ENCODE data around the gene ARMH3.

Gene ARMH3

DNA sequence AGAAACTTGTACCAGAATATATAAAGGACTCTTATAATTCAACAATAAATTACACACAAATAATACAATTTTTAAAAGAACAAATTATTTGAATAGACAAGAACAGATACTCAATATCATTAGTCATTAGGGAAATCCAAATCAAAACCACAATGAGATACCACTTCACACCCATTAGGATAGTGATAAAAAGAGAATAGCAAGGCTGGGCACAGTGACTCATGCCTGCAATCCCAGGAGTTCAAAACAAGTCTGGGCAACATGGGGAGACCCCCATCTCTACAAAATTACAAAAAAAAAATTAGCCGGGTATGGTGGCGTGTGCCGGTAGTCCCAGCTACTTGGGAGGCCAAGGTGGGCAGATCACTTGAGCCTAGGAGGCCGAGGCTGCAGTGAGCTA lies 160.2 kb downstream of the ARMH3 start:
- DNase-seq (ENCODE audit: low spot score) = no peak

DNA sequence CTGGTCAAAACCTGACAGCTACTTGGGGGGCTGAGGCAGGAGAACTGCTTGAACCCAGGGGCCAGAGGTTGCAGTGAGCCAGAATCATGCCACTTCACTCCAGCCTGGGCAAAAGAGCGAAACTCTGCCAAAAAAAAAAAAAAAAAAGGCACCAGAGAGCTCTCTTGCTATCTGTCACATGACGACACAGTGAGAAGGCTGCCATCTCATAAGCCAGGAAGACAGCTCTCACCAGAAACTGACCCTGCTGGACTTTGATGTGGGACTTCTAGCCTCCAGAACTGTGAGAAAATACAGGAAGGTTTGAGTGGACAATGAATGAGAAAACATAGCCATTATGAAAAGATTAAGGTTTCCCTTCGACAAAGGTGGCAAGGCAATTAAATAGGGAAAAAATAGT lies 161.2 kb downstream of the ARMH3 start:
- no peak for DNase-seq (ENCODE audit: low spot score)

DNA sequence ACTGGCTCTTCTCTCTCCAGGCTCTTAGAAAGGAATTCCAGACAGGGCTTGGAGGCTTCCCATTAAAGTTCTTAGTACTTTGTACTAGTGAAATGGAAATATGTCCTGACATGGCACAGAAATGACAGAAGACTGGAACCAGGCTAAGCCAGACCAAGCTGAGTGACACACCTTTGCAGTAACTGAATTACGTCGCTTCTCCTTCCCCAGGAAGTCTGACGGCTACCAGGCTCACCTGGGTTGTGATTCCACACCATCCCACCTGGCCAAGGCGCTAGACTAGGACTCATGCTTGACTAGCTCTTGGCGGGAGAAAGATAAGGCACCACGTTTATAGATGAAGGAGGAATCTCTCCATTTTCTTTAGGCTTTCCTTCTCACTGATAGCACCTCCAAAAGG lies 161.7 kb downstream of the ARMH3 start:
- DNase-seq (ENCODE audit: low spot score) = no peak

DNA sequence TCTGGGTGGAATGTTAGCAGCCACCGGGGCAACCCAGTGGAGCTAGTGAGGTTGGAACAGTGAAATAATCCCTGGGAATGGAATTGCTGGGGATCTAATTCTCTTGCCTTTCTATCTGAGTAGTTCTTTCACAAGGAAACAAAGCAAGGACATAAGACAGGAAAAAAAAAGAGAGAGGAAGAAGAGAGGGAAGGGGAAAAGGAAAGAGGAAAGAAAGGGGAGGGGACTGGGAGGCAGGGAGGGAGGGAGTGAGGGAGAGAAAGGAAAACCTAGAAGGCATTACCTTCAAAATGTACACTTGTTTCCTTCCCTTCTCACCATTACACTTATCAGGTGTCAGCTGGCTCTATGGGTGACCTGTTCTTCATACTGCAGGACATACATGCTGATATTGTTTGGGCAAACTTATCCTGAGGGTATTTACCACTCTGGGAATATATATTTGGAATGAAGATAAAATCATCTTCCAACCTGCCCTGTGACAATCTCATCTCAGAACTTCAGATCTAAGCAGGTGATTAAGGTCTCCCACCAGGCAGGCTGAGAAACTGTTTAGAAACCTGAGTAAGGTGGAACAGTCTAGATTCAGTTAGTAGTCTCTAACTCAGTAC lies 162.4 kb downstream of the ARMH3 start:
- no peak for DNase-seq (ENCODE audit: low spot score)

DNA sequence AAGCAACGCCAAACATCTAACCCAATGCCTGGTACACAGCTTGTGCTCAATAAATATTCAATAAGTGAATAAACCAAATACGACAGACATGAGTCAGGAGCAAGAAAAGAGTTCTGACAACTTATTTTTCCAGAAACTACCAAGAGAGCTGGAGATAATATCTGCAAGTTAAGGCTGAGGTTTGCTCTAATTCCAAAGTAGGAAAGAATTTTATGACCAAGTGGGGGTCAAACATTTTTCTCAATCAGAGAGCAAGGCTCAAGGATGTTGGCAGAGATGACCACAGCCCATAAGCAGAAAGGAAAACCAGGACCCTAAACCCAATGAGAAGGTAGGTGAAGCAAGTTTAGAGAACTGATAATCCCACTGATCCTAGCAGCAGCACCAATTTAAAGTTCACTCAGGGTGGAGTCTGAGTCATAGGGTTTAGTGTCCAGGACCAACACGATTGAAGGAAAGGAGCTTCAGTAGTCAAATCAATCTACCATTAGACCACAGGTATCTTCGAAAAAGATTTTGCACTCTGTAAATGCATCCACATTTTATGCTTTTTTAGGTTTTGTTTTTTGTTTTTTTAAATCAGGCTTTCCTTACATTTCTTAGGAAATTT lies 163.1 kb downstream of the ARMH3 start:
- no peak for DNase-seq (ENCODE audit: low spot score)

DNA sequence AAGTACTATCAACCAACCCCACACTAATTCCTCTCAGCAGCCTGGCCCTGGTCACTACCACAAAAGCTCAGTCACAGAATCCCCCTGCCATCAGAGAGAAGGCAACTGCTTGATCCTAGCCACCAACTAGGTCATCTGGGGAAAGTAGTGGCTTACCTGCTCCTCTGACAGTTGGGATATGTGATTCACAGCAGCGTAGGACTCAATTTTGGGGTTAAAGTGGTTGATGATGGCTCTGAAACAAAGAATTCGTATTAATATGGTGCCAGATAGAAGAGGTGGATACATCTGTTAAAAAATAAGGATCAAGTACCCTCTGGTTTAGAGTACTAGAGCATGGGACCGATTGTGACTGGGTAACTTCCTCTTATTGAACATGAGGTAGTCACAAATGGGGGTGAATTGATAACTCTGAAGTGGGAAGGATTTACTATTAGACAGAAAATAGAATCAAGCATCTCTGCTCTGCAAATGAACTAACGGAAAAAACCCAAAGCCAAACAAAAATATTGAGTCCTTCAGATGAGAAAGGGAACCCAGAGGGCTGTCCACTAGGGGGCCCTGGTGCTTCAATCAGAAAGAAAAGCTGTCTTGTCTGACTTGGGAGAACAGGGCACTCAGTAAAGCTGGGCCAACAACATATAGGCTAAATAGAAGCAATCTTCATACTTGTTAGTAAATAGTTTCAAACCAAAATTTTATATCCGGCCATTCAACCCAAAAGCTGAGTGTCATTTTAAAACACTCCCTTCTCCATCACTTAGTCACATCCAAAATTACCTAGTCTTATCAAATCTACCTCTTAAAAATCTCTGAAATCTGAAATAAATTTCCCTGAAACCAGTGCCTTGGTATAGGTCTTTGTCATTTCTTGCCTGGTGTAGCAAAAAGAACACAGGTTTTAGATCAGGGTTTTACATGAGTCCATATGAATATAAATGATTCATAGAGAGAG lies 166.4 kb downstream of the ARMH3 start:
- DNase-seq (ENCODE audit: low spot score) = peak; percentile 87

DNA sequence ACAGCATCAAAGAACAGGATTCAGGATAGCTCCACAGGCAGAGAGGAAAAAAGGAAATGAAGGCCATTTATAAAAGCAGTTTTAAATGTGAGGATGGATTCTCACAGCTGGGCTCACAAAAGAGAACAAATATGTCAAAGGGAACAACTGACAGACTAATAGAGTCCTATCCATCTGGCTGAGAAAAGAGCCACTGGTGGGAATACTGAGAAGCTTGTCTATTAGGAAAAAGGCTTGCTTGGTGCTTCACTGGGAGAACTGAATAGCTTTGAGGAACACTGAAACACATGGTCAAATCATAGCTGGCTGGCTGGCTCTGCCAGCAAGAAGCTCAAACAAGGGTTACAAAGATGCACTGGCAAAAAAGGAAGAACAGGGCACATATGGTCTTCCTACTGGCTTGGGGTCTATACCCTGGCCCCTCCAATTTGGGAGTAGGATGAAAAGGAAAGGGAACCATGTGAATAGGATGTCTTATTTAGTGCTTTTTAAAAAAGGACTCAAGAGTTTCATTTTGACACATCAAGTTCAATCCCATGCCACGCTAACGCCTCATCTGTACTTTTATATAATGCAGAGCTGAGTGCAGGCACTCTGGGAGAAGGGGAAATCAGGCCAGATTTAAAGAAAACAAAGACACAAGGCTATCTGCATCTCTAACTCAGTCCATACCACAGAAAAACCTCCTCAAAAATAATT lies 167.6 kb downstream of the ARMH3 start:
- DNase-seq (ENCODE audit: low spot score) = no peak

DNA sequence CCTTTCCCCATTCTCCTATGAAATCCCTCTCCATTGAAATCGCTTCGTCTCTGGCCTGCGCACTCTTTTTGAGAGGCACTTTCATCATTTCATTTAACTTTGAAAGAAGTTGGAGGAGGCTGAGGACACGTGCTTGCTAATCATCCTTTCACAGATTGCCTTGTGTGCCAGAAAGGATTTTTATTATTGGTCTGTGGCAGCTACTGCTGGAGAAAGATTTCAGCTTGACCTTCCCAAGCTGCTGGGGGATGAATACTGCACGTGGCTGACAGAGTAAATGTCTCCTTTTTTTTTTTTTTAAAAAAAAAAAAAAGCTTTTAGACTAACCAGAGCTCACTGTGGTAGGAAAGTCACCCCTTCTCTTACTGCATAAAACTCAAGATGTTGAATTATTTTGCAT lies 168.2 kb downstream of the ARMH3 start:
- no peak for DNase-seq (ENCODE audit: low spot score)

DNA sequence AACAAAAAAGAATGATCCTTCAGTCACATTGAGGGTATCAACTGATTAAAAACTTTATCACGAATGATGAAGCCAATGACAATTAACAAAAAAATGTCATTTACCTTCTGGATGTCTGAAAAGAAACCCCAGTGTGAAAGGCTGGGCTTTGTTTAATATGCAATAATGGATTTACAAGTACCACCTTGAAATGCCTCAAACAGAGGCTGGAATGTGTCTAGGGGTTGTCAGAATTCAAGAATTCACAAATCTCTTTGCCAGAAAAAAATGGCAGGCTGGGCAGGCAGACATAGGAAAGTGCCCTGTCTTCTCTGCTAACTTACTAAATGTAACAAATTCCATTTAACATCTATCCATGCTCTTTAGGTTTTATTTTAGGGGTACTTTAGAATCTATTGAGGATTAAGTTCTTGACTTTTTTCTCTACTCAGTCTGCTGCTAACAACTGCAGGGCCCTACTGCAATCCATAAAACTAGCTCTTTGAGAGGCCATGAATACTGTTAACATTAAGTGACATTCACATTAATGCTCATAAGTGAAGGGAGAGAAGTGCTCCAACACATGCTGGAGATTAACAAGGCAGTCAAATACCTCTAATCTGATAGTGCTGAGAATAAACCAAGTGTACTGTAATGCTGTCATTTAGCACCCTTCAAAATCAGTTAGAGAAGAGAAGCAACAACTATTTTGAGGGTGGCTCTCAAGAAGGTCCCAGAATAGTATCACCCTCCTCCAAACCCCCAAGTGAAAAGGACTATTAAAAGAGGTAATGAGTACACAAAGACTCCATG lies 169.3 kb downstream of the ARMH3 start:
- DNase-seq (ENCODE audit: low spot score) = no peak

DNA sequence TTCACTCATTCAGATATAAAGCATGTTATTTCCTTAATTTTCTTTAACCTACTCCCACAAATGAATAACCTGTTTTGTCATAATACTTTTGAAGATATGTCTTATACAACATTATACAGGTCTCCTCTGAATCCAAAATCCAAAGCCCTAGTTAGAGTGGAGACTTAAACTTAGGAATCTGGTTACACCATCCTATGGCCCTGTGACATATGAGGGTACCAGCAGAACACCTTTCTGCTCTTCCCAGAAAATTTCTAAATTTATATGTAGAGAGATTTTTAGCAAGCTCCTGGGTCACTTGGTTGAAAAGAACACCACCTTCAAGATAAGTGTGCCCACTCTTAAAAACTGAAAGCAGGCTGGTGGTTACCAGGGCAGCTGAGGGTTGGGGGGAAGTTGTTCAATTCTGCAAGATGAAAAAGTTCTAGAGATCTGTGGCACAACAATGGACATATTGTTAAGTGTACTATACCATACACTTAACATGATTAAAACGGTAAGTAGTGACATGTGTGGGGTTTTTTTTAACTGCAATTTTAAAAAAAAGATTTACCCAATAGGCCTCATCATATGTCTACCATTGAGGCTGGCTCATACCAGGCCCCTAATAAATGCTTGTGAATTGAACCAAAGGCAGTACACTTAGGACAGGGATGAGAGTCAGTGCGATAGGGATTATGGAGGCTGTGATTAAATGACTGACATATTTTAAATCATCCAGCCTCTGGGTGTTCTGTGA lies 174.8 kb downstream of the ARMH3 start:
- no peak for DNase-seq (ENCODE audit: low spot score)

DNA sequence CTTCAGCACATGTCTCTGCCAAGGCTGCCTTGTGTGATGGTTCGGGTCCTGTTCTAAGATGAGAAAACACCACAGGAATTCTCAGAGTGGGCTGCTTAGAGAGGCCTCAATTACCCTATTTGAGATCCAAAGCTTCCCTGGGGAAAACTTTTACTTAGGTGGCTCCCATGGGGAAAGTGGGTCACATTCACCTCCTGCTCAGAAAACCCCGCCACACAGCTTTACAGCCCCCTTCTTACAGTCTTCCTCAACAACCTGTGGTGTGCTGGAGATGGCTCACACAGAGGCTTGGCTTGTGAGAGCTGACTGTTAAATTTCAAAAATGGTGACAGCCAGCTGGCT lies 175.8 kb downstream of the ARMH3 start:
- DNase-seq (ENCODE audit: low spot score) = no peak

DNA sequence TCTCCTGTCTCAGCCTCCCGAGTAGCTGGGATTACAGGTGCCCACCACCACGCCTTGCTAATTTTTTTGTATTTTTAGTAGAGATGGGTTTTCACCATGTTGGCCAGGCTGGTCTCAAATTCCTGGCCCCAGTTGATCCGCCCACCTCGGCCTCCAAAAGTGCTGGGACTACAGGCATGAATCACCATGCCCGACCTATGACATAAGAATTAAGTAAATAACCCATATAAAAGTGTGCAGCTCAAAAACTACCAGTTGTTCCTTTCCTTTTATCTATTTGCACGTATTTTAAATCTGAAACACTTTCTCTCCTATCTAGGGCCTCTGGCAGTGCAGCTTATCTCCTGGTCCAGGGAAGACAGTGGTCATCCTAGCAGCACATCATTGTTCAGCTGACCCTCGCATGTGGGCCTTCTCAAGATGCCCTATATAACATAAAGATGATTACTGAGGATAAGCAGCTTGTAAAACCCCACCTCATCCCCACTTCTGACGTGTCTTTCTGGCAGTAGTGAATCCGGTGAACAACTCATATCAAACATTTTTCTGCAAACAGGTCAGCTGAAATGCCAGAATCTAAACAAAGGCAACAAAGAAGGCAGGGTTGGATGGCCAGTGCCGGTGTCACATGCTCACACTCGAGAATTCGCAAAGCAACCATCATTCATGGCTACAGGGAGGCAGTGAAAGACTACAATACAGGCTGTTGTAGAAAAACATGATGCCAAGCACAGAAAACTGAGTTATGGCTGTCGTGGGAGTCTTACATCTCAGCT lies 176.3 kb downstream of the ARMH3 start:
- no peak for DNase-seq (ENCODE audit: low spot score)

DNA sequence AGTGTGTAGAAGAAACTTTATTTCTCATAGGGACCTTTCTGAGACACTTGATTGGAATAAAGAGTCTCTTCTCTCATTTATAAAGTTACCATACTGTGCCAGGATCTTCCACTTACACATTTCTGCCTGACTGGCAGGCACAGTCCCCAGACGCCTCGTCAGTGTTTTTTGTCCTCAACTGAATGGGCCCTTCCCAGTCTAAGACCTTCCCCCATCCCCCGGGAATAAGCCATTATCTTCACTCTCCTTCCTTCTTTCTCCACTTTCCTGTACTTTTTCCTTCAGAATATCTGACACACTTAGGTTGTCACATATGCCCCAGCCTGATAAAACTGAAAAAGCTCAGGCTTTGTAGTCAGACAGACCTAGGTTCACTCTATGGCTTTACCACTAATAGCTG lies 177.1 kb downstream of the ARMH3 start:
- no peak for DNase-seq (ENCODE audit: low spot score)

DNA sequence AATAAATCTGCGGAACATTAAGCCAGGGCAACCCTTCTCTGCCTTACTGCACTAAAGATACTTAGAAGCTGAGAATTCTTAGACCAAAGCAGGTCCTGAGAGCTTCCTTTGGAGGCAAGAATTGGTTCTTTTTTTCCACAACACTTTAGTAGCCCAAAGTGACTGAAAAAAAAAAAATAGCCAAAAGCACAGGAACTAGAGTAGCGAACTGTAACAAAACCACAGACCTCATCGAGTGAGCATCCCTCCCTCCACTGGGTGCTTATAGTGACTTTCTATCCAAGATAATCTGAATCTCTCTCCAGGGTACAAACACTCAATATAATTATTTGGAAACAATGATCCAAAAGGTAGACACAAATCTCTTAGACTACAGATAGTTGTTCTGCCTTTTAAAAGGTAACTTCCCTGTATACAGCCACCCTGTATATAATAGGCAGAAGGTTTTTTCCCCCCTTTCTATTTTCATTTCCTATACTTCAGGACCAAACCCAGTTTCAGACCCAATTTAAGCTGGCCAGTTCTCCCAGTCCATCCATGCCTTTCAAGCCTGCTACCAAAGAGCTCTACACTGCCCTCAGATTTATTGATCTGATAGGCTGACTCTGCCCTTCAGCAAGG lies 180.8 kb downstream of the ARMH3 start:
- DNase-seq (ENCODE audit: low spot score) = no peak

DNA sequence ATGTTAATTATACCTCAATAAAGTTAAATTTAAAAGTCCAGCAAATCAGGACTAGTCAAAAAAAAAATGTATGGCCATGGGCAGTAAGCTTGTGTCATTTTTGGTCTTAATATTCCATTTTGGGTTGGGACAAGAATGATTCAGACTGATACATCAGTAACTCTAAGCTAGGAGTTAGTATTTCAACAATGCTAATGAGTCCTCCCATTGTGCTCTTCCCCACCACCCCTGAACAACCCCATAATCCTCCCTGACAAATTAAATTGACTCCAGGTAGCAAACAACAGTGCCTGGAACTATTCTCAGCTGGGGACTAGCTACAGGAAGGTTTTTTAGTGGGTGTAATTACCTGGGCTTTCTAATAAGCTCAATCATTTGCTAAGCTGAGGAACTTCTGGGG lies 181.7 kb downstream of the ARMH3 start:
- DNase-seq (ENCODE audit: low spot score) = no peak

DNA sequence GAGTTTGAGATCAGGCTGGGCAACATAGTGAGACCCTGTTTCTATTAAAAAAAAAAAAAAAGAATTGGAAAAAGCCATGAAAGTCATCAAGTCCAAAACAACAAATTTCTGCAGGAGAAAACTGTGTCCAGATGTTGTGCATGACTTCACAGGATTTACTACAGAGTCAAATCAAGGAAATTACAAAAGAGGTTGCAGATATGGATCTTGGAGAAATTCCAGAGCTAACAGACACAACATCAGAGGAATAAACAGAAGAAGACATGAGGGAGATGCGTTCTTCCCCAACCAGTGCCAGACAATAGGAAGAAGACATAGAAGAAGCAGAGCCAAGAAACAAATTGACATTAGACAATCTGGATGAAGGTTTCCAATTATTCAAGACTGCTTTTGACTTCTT lies 188.0 kb downstream of the ARMH3 start:
- DNase-seq (ENCODE audit: low spot score) = no peak

DNA sequence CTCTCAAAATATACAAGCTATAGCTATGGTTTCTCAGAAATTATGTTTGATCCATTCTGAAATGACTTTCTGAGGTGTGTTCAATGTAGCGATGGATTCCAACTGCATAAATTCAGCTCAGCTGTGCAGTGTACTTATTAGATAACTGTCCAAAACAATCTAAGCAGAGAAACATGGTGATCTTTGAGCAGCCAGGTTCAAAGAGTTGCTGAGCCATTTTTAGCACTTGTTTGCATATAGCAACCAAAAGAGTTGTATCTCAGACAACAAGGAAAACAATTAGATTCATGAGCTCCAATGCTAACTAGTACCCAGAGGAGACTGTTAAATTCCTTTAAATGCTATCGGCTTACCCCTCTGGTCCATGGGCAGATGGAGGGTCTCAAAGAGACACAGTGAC lies 196.4 kb downstream of the ARMH3 start:
- DNase-seq (ENCODE audit: low spot score) = no peak

DNA sequence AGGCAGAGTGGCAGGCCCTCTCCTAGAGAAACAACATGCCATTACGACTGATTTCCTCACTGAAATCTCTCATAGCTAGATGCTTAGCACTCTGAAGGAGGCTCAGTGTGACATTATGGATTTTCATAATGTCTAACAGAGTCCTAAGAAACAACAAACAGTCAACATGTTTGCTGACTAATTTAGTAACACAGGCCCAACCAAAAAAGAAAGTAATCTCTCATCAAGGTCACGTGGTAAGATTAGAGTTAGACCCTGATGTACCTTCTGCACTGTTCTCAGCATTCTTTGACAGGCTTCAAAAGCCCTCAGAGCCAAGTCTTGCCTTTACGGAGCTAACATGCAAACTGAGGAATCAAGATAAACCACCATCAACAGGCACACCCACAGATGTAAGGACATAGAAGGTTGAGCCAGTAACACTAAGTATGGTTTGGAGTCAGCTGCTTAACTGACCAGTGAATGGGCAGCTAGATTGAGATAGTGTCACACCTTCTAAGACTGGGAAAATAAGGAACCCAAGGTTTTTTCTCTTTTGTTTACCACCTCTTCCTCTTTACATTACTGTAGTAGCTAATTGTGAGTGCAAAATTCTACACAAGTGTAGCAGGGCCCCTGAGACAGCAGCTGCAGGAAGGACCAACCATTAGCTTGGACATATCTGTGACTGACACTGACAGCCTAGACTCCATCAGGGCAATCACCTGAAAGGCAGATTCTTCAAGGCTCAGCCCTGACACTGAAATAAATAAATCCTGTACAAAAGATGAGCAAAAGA lies 197.1 kb downstream of the ARMH3 start:
- DNase-seq (ENCODE audit: low spot score) = no peak

DNA sequence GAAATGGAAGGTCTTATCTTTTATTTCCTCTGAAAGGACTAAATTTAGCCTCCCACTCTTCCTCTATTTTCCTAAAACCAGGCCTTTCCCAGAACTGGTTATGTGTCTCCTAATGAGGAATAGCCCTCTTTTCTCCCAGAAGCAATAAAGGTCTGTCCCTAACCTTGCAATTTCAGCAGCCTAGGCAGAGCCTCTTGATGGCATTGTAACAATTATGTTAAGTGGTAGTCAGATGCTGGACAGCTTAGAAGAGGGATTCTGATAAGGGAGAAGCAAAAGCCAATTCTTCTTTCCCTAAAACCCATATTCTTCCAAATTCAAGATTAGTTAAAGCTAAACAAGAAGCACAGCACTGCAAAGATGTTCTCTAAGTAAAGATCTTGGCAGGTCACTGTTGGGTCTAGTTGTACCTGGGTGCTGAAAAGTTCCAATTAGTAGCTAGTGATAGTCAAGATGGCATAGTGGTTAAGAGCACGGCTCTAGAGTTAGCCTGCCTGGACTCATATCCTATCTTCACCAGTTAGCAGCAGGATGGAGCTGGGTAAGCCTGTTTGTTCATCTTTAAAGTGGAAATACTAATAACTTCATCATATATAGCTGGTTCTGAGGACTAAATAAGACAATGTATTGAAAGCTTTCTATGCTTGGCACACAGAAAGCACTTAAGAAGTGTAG lies 198.0 kb downstream of the ARMH3 start:
- no peak for DNase-seq (ENCODE audit: low spot score)
